DOHH2 (cell line): ENCODE results near the gene PTPN21.

Source experiments
- H3F3A ChIP-seq: fragments of 200-600 bp; sonication (generic), shearing (Covaris generic); 2 replicates; pipeline ENCODE4 v1.6.0; 2016; ENCODE audit warnings: antibody characterized with exemption, mild to moderate bottlenecking; ENCODE audit not compliant: control insufficient read depth, insufficient read depth
- H3K27ac ChIP-seq: fragments of 200-600 bp; sonication (generic); 2 replicates; pipeline ENCODE4 v1.5.1; 2014; ENCODE audit warnings: low read depth, mild to moderate bottlenecking, low read length, moderate library complexity
- H3K27me3 ChIP-seq: fragments of 200-600 bp; sonication (generic); 2 replicates; pipeline ENCODE4 v1.6.1; 2014; ENCODE audit warnings: mild to moderate bottlenecking, low read length, mixed read lengths; ENCODE audit not compliant: control insufficient read depth
- H3K36me3 ChIP-seq: fragments of 200-600 bp; sonication (generic); 2 replicates; pipeline ENCODE4 v1.6.1; 2014; ENCODE audit warnings: mild to moderate bottlenecking, low read length, moderate library complexity, mixed read lengths; ENCODE audit not compliant: control insufficient read depth
- H3K4me1 ChIP-seq: fragments of 200-600 bp; sonication (generic); 2 replicates; pipeline ENCODE4 v1.6.1; 2014; ENCODE audit warnings: mild to moderate bottlenecking, low read length, mixed read lengths; ENCODE audit not compliant: control insufficient read depth
- H3K4me2 ChIP-seq: fragments of 200-600 bp; sonication (generic); 2 replicates; pipeline ENCODE4 v1.6.0; 2014; ENCODE audit warnings: mild to moderate bottlenecking, low read length, moderate library complexity
- H3K4me3 ChIP-seq: fragments of 200-600 bp; sonication (generic); 2 replicates; pipeline ENCODE4 v1.5.1; 2014; ENCODE audit warnings: mild to moderate bottlenecking, low read length, mixed read lengths
- H3K79me2 ChIP-seq: fragments of 200-600 bp; sonication (generic); 2 replicates; pipeline ENCODE4 v1.6.1; 2014; ENCODE audit warnings: mild to moderate bottlenecking, low read length, mixed read lengths; ENCODE audit not compliant: control insufficient read depth
- H3K9me2 ChIP-seq: fragments of 200-600 bp; sonication (generic); replicated peaks from 2 replicates; pipeline ENCODE4 v1.6.1; 2014; ENCODE audit warnings: mild to moderate bottlenecking, low read length, mixed read lengths; ENCODE audit not compliant: control insufficient read depth
- H3K9me3 ChIP-seq: fragments of 200-600 bp; sonication (generic); 2 replicates; pipeline ENCODE4 v1.6.1; 2014; ENCODE audit warnings: antibody characterized with exemption, low read length, mixed read lengths; ENCODE audit not compliant: control insufficient read depth, insufficient read depth
- H4K20me1 ChIP-seq: fragments of 200-600 bp; sonication (generic); 2 replicates; pipeline ENCODE4 v1.6.0; 2014; ENCODE audit warnings: low read depth, mild to moderate bottlenecking, antibody characterized with exemption, low read length, moderate library complexity; ENCODE audit not compliant: control insufficient read depth, insufficient read depth
- CTCF ChIP-seq: fragments of 200-600 bp; sonication (generic); IDR thresholded peaks from one replicate; pipeline ENCODE4 v1.5.1; 2014; ENCODE audit warnings: antibody characterized with exemption, mild to moderate bottlenecking, low read depth, low read length; ENCODE audit not compliant: poor library complexity, severe bottlenecking
- EZH2phosphoT487 ChIP-seq: fragments of 200-600 bp; sonication (generic); IDR thresholded peaks from 2 replicates; pipeline ENCODE4 v1.6.1; 2017; ENCODE audit warnings: borderline replicate concordance, mild to moderate bottlenecking, antibody characterized with exemption, low read length, moderate library complexity, mixed read lengths

Gene PTPN21

GRCh38 chr14:88481059-88481458 lies 73.7 kb downstream of the PTPN21 start:
- Histone ChIP-seq H4K20me1 (no peaks in the 10 kb centered on the region), H3K27ac (no peak overlapping the region), H3K4me3 (no peak overlapping the region), H3K27me3 (no peaks in the 10 kb centered on the region), H3K4me1 (no peaks in the 10 kb centered on the region), H3K36me3 (no peaks in the 10 kb centered on the region), H3K79me2 (no peaks in the 10 kb centered on the region), H3K4me2 (no peak overlapping the region), H3K9me3 (no peaks in the 10 kb centered on the region), H3F3A (no peaks in the 10 kb centered on the region), H3K9me2 (no peaks in the 10 kb centered on the region)
- no peak for TF ChIP-seq EZH2phosphoT487
- no peak for TF ChIP-seq CTCF

- H3K27ac ChIP-seq, result no peak overlapping the region
- no peaks in the 10 kb centered on the region for H3K9me3 ChIP-seq
- no peaks in the 10 kb centered on the region for H3K9me2 ChIP-seq
- no peak overlapping the region for H3K4me2 ChIP-seq
- H3K36me3 ChIP-seq, result no peaks in the 10 kb centered on the region
- H3F3A ChIP-seq, result no peaks in the 10 kb centered on the region
- no peaks in the 10 kb centered on the region for H3K79me2 ChIP-seq
- H3K27me3 ChIP-seq, result no peaks in the 10 kb centered on the region
- no peak overlapping the region for H3K4me3 ChIP-seq
- TF ChIP-seq CTCF (no peak), EZH2phosphoT487 (no peak)
- no peaks in the 10 kb centered on the region for H4K20me1 ChIP-seq
- no peaks in the 10 kb centered on the region for H3K4me1 ChIP-seq
These were observed 75.2 kb downstream of the PTPN21 start for GRCh38 chr14:88479574-88479987.

GRCh38 chr14:88478931-88479330 lies 75.9 kb downstream of the PTPN21 start:
- TF ChIP-seq EZH2phosphoT487, result no peak
- TF ChIP-seq CTCF, result no peak
- Histone ChIP-seq H3K9me3 (no peaks in the 10 kb centered on the region), H3K4me1 (no peaks in the 10 kb centered on the region), H3K27ac (no peak overlapping the region), H3K27me3 (no peaks in the 10 kb centered on the region), H3K9me2 (no peaks in the 10 kb centered on the region), H3K4me3 (no peak overlapping the region), H3K36me3 (no peaks in the 10 kb centered on the region), H3K4me2 (no peak overlapping the region), H3F3A (no peaks in the 10 kb centered on the region), H4K20me1 (no peaks in the 10 kb centered on the region), H3K79me2 (no peaks in the 10 kb centered on the region)
